ENCODE data around the gene CLEC16A.

The CLEC16A gene

DNA sequence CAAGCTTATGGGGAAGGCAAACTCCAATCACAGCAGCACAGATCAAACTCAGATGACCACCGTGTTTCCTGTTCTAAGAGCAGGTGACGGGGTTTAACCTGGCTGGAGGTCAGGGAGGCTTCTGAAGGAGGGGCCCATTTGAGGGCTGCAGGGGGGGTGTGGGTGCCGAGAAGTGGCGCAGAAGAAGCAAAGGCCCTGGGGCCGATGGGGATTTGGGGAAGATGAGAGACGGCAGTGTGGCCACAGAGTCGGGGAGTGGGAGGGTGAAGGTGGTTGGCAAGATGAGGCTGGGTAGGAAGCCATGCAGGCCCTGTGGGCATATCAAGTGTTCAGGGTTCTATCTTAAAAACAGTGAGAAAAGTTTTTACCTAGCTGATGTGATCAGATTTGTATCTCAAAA is 122.9 kb downstream of the CLEC16A start:
- Histone ChIP-seq H3K36me3 (peaks cover 75% of the 10 kb centered on the region), H3K27me3 (no peaks in the 10 kb centered on the region), H3K4me3 (ENCODE audit: low read depth in 1 of 2, low read length in 1 of 2) (no peak overlapping the region)

DNA sequence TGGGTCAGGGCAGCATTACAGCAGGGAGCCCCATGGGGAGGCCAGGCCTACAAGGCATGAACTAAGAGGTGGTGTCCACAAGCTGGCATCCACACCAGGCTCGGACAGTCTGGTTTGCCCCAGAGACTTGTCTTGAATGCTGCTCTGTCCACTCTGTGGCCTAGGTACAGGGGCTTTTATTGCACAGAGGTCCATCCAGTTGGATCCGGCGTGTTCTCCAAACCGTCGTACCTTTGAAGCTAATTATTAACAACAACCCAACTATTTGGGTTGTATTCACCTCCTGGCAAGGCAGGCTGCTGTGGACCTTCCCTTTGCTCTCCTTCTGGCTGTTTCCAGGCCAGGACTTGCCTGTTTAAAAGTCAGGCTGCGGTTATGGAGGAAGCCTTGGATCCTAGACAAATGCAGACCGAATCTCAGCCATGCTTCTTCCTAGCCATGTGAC is 123.4 kb downstream of the CLEC16A start:
- Histone ChIP-seq H3K4me3 (ENCODE audit: low read depth in 1 of 2, low read length in 1 of 2) (no peak overlapping the region), H3K9me3 (no peaks in the 10 kb centered on the region), H3K27ac (no peak overlapping the region), H3K27me3 (no peaks in the 10 kb centered on the region), H3K36me3 (peaks cover 73% of the 10 kb centered on the region), H3K4me1 (ENCODE audit: control insufficient read depth in 1 of 2, insufficient read depth in 1 of 2, low read depth in 1 of 2, low read length in 1 of 2) (peaks cover 7 to 8% of the 10 kb centered on the region in 2 experiments)
- TF ChIP-seq, protein P1, sequence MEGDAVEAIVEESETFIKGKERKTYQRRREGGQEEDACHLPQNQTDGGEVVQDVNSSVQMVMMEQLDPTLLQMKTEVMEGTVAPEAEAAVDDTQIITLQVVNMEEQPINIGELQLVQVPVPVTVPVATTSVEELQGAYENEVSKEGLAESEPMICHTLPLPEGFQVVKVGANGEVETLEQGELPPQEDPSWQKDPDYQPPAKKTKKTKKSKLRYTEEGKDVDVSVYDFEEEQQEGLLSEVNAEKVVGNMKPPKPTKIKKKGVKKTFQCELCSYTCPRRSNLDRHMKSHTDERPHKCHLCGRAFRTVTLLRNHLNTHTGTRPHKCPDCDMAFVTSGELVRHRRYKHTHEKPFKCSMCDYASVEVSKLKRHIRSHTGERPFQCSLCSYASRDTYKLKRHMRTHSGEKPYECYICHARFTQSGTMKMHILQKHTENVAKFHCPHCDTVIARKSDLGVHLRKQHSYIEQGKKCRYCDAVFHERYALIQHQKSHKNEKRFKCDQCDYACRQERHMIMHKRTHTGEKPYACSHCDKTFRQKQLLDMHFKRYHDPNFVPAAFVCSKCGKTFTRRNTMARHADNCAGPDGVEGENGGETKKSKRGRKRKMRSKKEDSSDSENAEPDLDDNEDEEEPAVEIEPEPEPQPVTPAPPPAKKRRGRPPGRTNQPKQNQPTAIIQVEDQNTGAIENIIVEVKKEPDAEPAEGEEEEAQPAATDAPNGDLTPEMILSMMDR (IDR thresholded peaks at IDR 0.05), result no peak

More for the DNA sequence above, 122.9 kb downstream of the CLEC16A start:
- H3K4me1 ChIP-seq (ENCODE audit: control insufficient read depth in 1 of 2, insufficient read depth in 1 of 2, low read depth in 1 of 2, low read length in 1 of 2), result peaks cover 7 to 8% of the 10 kb centered on the region in 2 experiments
- H3K9me3 ChIP-seq, result no peaks in the 10 kb centered on the region
- TF ChIP-seq, protein P1 (IDR thresholded peaks at IDR 0.05), result no peak
- H3K27ac ChIP-seq, result no peak overlapping the region

DNA sequence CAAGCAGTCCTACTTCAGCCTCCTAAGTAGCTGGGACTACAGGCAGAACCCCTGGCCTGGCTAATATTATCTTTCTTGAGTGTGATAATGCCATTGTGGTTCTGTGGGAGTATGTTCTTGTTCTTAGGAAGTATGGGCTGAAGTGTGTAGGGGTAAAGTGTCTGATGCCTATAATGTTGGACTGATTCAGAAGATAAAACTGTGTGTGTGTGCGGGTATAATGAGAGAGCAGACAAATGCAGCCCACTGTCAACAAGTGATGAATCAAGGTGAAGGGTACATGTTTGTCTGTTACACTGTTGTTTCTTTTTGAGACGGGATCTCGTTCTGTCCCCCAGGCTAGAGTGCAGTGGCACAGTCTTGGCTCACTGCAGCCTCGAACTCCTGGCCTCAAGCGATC is 127.5 kb downstream of the CLEC16A start:
- TF ChIP-seq, protein P1 (IDR thresholded peaks at IDR 0.05), result no peak
- no peak overlapping the region for H3K27ac ChIP-seq
- H3K27me3 ChIP-seq, result no peaks in the 10 kb centered on the region
- H3K4me3 ChIP-seq (ENCODE audit: low read depth in 1 of 2, low read length in 1 of 2), result no peak overlapping the region
- H3K9me3 ChIP-seq, result no peaks in the 10 kb centered on the region
- peaks cover 60% of the 10 kb centered on the region for H3K36me3 ChIP-seq
- H3K4me1 ChIP-seq (ENCODE audit: control insufficient read depth in 1 of 2, insufficient read depth in 1 of 2, low read depth in 1 of 2, low read length in 1 of 2), result no peaks in the 10 kb centered on the region

DNA sequence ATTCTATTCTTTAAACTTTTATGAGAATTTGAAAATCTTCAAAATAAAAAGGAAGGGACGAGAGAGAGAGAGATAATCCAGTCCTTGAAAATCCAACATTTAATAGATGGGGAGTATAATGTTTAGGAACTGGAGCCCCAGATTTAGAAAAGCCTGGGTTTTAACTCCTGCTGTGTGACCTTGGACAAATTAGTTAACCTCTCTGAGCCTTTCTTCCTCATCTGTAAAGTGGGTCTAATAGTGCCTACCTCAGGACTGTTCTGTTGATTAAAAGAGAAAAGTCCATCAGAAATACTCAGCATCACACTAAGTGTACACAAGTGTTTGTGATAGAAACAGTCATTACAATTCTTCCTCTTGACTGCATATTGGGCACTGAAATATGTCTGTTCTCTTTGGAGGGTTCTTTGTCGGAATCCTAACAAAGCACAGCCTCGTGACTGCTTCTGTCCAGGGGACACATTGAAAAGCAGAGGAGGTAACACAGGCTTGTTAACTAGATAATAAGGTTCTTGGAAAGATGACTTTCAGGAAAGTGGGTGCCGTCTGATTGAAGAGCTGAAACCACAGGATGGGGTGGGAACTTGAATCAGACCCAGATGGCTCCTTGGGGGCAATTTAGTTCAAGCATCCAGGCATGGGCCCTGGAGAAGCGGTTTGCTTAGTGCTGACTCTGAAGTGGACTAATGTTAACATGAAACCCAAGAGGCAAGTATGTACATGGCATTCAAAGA is 128.2 kb downstream of the CLEC16A start:
- TF ChIP-seq, protein P1 (IDR thresholded peaks at IDR 0.05), result no peak
- H3K4me3 ChIP-seq (ENCODE audit: low read depth in 1 of 2, low read length in 1 of 2), result no peak overlapping the region
- H3K36me3 ChIP-seq, result peaks cover 62% of the 10 kb centered on the region
- H3K4me1 ChIP-seq (ENCODE audit: control insufficient read depth in 1 of 2, insufficient read depth in 1 of 2, low read depth in 1 of 2, low read length in 1 of 2), result no peaks in the 10 kb centered on the region
- H3K27me3 ChIP-seq, result no peaks in the 10 kb centered on the region
- no peaks in the 10 kb centered on the region for H3K9me3 ChIP-seq
- H3K27ac ChIP-seq, result no peak overlapping the region

DNA sequence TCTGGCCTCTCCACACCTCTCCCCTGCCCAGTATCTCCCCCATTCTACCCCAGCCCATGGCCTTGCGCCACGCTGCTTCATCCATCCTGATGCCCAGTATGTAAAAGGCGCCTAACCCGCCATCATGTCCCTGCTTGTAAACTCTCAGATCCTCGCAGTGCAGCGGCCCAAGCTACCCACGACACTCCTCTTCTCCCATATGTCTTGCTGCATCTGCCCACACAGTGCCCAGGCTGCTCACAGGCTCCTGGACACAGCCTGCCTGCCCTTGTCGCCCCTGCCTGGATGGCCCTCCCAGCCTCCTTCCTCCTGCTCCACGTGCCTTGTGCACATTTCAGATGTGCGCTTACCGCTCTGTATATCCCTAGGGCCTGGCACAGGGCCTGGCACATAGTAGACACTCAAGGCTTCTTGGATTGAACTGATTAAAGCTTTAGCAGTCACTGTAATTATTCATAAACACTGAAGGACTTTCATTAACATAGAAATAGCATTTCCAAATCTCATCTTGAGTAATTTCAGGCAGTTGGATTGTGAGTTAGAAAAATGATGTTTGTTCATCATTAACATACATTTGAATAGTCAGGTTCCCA is 129.1 kb downstream of the CLEC16A start:
- Histone ChIP-seq H3K36me3 (peaks cover 59% of the 10 kb centered on the region), H3K27me3 (no peaks in the 10 kb centered on the region), H3K4me1 (ENCODE audit: control insufficient read depth in 1 of 2, insufficient read depth in 1 of 2, low read depth in 1 of 2, low read length in 1 of 2) (no peaks in the 10 kb centered on the region), H3K9me3 (no peaks in the 10 kb centered on the region), H3K4me3 (ENCODE audit: low read depth in 1 of 2, low read length in 1 of 2) (no peak overlapping the region), H3K27ac (no peak overlapping the region)
- TF ChIP-seq, protein P1 (IDR thresholded peaks at IDR 0.05), result no peak

Measured in neutrophil (primary cell).